BJ (cell line): ENCODE results near the gene SULT1A1. TPM values are rescaled to one million over a fixed set of nuclear protein-coding genes. Genes with fewer than 3 reads are reported as not detected.

ENCODE experiments used
- CTCF ChIA-PET: fragments of 350-600 bp; formaldehyde crosslinking; extraction: SDS; loops from one replicate; lab custom pipeline; 2021; ENCODE audit warnings: antibody characterized with exemption, inconsistent platforms; lab: Yijun Ruan, JAX
- POLR2A ChIA-PET: fragments of 300-600 bp; sonication (Branson Sonifier 250); formaldehyde crosslinking; extraction: SDS; loops from one replicate; lab custom pipeline; 2021; ENCODE audit warnings: antibody characterized with exemption; lab: Charles Lee
- DNase-seq: peaks from one replicate; pipeline ENCODE4 v3.0.0-alpha.2; 2011; ENCODE audit warnings: low read depth
- H3K27me3 ChIP-seq: 2 replicates; pipeline ENCODE4 v1.6.0; 2011; ENCODE audit warnings: low read length; ENCODE audit not compliant: control insufficient read depth, insufficient read depth
- H3K36me3 ChIP-seq: 2 replicates; pipeline ENCODE4 v1.5.1; 2011; ENCODE audit warnings: low read length; ENCODE audit not compliant: control insufficient read depth, insufficient read depth
- H3K4me3 ChIP-seq: 2 replicates; pipeline ENCODE4 v1.5.1; 2011; ENCODE audit warnings: low read depth, mild to moderate bottlenecking, control low read depth, low read length
- polyA plus RNA-seq: library from polyadenylated mRNA; depleted of rRNA; stranded (reverse); fragments of >200 nt; gene quantifications from 2 replicates; pipeline ENCODE4 v1.2.3, GENCODE V29; 2011
- TF ChIP-seq, protein P1 (sequence below): IDR thresholded peaks from 2 replicates; pipeline ENCODE4 v1.5.1; 2011; ENCODE audit warnings: low read depth, mild to moderate bottlenecking, control low read depth, inconsistent platforms, low read length, moderate library complexity; ENCODE audit not compliant: insufficient read depth

The SULT1A1 gene
- polyA plus RNA-seq, 1 experiment = 0.12 TPM

DNA sequence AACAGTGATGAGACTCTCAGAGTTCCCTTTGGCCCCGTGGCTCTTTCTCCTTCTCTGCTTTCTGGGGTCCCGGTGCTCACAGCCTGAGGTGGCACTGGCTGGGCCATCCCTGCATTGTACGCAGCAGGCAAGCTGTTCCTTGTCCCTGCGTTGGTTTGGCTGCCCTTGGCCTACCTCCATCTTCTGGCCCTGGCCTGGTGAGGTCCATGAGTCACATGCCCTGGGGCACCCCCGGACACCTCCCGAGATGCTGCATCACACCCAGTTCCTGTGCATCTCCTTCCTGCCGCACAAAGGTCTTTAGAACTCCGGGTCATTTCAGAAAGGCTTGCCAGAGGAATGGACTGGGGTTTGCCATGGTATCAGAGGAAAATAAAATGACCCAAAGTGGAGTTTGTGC, 22.5 kb downstream of the SULT1A1 start:
- DNase-seq = no peak
- Histone ChIP-seq H3K27me3 (no peaks in the 10 kb centered on the region), H3K4me3 (no peak overlapping the region), H3K36me3 (peaks cover 7% of the 10 kb centered on the region)
- ChIA-PET POLR2A (no interaction called here), CTCF (no interaction called here)
- TF ChIP-seq, protein P1, sequence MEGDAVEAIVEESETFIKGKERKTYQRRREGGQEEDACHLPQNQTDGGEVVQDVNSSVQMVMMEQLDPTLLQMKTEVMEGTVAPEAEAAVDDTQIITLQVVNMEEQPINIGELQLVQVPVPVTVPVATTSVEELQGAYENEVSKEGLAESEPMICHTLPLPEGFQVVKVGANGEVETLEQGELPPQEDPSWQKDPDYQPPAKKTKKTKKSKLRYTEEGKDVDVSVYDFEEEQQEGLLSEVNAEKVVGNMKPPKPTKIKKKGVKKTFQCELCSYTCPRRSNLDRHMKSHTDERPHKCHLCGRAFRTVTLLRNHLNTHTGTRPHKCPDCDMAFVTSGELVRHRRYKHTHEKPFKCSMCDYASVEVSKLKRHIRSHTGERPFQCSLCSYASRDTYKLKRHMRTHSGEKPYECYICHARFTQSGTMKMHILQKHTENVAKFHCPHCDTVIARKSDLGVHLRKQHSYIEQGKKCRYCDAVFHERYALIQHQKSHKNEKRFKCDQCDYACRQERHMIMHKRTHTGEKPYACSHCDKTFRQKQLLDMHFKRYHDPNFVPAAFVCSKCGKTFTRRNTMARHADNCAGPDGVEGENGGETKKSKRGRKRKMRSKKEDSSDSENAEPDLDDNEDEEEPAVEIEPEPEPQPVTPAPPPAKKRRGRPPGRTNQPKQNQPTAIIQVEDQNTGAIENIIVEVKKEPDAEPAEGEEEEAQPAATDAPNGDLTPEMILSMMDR = no peak

DNA sequence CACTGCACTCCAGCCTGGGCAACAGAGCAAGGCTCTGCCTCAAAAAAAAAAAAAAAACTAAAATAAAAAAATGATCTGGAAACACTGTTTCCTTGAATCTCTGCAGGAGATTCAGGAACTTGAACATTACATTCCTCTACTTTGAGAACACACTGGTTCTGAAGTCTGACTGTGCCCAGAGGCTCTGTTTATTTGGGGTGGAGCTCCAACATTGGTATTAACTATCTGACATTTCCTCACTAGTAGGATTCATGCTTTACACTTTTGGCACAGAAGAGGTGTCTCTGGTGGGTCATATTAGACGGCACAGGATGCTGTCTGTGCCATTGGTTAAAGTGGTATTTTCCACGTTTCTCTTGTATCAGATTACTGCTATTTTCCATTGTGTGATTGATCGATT, 23.4 kb downstream of the SULT1A1 start:
- peaks cover 7% of the 10 kb centered on the region for H3K36me3 ChIP-seq
- TF ChIP-seq, protein P1 = no peak
- DNase-seq = no peak
- H3K27me3 ChIP-seq = no peaks in the 10 kb centered on the region
- H3K4me3 ChIP-seq = no peak overlapping the region
- ChIA-PET CTCF (no interaction called here), POLR2A (no interaction called here)

DNA sequence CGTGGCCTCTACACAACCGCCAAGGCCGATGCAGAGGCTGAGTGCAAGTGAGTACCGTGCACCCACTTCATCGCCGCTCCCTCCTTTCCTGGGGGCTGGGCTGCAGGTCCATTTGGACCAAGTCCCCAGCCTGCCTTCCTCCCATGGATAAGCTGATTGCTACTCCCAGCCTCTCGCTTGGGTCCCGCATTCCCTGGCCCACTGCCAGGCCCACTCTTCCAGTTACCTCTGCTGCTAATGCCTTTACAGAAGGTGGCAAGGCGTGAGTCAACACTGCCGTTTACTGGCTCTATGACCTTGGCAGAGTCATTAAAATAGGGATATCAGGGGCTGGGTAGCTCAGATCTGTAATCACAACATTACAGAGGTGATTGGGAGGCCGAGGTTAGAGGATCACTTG, 24.2 kb downstream of the SULT1A1 start:
- H3K36me3 ChIP-seq = peaks cover 5% of the 10 kb centered on the region
- ChIA-PET CTCF (interaction anchor here (0.6 kb wide), 1 partner anchor 1343 kb away, joined by 3 read pairs; no protein-coding TSS in a partner anchor), POLR2A (no interaction called here)
- TF ChIP-seq, protein P1 = no peak
- H3K4me3 ChIP-seq = no peak overlapping the region
- DNase-seq = no peak
- no peaks in the 10 kb centered on the region for H3K27me3 ChIP-seq

DNA sequence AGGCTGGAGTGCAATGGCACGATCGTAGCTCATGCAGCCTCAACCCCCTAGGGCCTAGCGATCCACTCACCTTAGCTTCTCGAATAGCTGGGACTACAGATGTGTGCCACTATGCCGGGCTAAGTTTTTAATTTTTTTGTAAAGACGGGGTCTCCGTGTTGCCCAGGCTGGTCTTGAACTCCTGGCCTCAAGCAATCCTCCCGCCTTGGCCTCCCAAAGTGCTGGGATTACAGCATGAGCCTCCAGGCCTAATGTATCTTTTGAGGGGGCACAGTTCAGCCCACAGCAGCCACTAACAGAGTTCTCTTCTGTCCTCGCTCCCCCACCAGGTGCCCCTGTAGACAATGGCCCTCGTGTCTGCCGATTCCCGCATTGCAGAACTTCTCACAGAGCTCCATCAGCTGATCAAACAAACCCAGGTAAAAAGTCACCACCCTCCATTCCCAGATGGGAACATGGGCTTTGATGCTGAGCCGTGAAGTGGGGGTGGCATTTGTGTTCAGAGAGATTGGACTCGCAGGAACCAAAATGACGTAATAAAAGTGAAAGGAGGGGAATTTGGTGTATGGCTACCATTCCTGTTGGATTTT, 29.0 kb downstream of the SULT1A1 start:
- ChIA-PET CTCF (no interaction called here), POLR2A (no interaction called here)
- TF ChIP-seq, protein P1 = no peak
- DNase-seq = no peak
- Histone ChIP-seq H3K4me3 (no peak overlapping the region), H3K36me3 (no peaks in the 10 kb centered on the region; the same call in 1 of the 2 replicates), H3K27me3 (no peaks in the 10 kb centered on the region)

DNA sequence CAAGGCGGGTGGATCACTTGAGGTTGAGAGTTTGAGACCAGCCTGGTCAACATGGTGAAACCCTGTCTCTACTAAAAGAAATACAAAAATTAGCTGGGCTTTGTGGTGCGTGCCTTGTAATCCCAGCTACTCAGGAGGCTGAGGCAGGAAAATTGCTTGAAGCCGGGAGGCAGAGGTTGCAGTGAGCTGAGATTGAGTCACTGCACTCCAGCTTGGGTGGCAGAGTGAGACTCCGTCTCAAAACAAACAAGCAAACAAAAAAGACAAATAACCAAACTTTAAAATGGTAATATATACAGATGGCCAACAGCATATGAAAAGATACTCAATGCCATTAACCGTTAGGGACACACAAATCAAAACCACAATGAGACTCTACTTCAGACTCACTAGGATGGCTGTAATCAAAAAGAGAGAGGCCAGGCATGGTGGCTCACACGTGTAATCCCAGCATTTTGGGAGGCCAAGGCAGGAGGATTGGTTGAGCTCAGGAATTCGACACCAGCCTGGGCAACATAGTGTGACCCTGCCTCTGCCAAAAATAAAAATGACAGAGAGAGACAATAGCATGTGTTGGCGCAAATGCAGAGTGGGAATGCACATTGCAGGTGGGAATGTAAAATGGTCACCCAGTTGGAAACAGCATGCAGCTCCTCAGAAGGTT, 34.3 kb downstream of the SULT1A1 start:
- H3K27me3 ChIP-seq = no peaks in the 10 kb centered on the region
- ChIA-PET CTCF (interaction anchor here (0.8 kb wide), 1 partner anchor 26 kb away, joined by 3 read pairs; no protein-coding TSS in a partner anchor), POLR2A (no interaction called here)
- no peak for DNase-seq
- TF ChIP-seq, protein P1 = no peak
- H3K4me3 ChIP-seq = no peak overlapping the region
- no peaks in the 10 kb centered on the region for H3K36me3 ChIP-seq
